GM21515 (cell line): ENCODE data around the gene SERAC1.

Experiments used
- ATAC-seq: cut with Tn5 transposase; IDR thresholded peaks from one replicate; pipeline ENCODE4 v1.9.1; 2021; ENCODE audit not compliant: unreplicated experiment

Gene SERAC1

DNA sequence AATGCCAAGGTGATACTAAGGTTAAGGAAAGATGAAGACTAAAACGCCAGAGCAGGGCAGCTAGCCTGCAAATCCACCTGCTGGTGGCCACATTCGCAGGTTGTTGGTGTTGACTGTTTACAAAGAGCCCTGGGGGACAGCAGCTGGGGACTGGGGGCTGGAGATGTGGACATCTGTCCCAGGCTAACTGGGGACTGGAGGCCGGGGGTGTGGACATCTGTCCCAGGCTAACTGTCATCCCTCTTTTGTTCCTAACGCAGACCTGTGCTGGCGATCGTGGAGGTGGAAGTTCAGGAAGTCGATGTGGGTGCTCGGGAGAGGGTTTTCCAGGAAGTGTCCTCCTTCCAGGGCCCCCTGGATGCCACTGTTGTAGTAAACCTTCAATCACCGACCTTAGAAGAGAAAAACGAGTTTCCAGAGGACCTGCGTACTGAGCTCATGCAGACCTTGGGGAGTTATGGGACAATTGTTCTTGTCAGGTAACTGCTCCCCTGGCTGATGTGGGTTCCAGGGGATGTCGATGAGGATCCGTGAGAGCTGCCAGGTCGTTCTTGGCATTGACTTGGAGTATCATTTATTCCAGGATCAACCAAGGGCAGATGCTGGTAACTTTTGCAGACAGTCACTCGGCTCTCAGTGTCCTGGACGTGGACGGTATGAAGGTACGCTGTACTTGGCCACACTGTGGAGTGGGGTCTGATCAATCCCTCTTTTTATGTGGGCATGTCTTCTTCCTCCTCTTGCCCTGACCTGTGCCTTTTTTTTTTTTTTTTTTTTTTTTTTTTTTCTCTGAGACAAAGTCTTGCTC lies 87.0 kb downstream of the SERAC1 start:
- ATAC-seq, result no peak

DNA sequence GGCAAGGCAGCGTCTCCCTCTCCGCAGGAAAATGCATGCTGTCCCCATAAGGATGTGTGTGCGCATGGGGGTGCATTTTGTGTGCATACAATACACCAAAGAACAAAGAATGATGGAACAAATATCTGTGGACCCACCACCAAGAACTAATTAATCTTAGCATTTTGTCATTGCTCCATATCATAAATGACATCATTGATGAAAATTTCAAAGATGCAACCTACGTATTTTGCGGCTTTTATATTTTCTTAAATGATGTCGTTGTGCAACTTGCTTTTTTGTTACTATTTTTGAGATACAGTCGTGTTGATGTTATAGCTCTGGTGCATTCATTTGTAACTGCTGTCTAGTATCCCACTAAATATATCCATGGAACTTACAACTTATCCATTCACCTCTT lies 89.7 kb downstream of the SERAC1 start:
- ATAC-seq, result no peak

DNA sequence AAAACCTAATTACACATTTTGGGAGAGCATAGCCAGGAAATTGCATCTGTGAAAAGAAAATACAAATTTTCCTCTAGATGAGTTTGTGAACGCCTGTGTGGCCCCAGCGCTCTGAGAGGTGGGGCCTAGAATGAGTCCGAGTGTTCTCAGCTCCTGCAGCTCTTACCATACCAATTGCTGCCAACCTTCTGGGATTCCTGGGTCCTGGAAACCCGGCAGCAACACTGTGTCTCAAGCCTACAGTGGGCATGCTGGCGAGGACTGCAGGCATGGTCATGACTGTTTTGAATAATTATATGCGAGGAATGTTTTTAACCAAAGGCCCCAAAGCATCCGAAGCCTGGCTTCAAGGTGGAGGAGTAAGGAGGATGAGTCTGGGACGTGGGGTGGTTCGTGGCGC lies 90.4 kb downstream of the SERAC1 start:
- ATAC-seq, result no peak

DNA sequence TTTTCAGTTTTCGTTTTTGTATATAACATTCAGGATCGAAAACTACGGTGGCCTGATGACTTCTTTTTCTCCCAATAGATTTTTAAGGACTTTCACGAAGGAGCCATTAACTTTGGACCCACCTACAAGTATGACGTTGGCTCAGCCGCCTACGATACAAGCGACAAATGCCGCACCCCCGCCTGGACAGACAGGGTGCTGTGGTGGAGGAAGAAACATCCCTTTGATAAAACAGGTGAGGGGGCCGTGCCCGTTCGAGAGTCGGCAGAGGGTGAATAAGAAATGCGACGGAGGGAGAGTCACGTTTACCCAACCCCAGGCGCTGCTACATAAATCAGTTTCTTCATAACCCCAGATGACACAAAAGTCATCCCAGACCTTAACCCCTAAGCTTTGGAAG lies 91.5 kb downstream of the SERAC1 start:
- no peak for ATAC-seq

DNA sequence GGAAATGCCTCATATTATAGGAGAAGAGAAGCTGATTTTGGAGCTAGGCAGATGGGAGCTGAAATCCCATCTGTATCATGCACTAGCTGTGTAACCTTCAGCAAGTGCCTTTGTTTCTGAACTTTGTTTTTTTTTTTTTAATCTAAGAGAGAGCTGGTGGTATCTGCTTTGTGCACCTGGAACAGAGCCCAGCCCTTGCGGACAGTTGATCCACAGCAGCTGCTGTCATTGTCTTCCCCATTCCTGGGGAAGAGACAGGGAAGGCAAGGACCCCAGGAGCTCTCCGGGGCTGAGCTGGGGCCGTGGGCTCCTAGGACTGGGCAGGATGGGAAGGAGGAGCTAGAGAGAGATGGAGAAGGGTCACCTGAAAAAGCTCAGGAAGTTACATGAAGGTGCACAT lies 94.3 kb downstream of the SERAC1 start:
- ATAC-seq, result no peak

DNA sequence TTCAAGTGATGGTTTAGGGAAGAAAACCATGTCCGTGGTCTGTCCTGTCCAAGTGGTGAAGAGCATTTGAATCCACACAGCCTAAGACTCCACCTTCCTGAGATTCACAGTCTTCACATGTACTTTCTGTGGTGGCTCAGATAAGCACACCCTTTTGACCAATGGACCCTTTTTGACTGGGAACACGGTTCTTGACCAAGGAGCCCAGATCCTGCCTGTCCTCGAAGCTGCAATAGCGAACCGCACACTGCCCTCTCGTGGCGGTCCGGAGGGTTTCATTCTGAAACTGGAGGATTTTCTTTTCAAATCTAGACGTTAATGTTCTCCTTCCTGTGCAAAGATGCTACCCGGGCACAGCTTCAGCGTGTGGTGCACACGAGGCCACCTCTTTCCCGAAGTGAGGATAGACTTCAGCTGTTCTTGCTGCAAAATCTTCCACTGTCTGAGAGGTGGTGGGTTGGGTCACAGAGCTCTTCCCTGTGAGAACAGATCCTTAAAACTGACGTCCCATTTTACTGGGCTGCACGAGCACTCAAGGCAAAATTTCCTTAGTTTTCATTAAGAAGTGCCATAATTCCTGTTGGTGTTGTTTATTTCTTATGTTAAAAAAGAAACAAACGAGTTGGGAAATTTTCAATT lies 95.9 kb downstream of the SERAC1 start:
- no peak for ATAC-seq

DNA sequence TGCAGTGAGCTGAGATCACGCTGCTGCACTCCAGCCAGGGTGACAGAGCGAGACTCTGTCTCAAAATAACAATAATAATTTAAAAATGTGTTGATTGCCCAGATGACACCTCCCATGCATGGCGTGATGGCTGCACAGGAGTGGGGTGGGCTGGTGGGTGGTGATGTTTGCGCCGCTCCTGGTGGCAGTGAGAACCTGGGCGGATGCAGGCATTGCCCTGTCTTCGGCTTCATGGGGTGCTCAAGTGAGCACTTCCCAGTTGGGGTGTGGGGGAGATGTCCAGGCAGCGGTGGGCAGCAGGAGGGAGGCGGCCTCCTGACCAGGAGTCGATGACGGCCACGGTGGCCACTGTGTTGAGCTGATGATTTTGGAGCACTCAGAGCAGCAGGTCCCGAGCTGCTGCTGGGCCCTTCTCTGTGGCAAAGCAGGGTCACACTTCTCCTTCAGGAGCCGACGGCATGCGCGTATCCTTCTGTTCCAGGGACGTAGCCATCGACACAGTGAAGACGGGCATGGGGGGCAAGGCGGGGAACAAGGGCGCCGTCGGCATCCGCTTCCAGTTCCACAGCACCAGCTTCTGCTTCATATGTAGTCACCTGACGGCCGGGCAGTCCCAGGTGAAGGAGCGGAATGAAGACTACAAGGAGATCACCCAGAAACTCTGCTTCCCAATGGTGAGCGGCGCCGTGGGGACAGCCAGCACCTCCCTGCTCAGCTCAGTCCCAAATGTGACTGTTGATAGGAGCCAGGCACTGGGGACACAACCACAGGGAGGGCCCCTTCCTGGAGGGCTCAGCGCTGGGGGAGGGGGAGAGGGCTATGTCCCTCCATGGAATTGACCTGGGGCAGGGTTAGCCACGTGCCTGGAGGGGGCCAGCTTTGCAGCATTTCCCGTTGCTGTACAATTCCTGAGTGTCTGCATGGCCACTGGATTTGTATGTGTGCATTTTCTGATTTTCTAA lies 96.7 kb downstream of the SERAC1 start:
- no peak for ATAC-seq

DNA sequence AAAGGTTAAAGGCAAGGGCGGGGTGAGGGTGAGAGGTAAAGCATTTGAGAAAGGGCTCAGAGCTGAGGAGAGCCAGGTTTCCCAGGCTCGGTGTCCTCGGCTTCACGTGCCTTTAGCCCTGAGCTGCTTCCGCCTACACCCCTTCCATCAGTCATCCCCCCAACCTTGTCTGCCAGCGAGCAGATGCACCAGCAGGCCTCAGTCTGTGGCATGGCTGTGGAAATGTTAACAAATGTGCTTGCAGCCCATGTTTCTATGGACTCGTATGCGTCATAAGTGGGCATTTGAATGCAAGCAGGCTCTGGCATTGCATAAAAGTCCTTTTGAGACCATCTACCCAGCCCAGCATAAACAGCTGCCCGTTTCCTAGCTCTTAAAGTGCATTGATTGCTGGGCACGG lies 97.5 kb downstream of the SERAC1 start:
- no peak for ATAC-seq

DNA sequence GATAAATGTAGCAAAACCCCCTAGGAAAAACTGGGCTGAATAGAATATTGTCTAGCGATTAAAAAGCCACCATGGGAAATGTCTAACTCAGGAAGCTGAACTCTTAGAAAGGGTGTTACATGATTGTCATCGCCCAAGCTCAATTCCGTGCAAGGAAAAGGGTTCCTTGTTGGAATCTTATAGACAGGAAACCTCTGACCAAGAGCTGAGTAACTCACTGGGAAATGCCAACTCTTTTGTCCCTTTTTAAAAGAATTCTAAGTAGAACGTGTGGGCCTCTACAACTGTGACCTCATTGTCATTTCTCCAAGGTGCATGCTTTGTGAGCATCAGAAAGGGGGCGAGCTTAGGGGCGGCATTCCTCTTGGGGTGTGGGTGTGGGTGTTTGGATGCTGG lies 98.3 kb downstream of the SERAC1 start:
- ATAC-seq, result no peak

DNA sequence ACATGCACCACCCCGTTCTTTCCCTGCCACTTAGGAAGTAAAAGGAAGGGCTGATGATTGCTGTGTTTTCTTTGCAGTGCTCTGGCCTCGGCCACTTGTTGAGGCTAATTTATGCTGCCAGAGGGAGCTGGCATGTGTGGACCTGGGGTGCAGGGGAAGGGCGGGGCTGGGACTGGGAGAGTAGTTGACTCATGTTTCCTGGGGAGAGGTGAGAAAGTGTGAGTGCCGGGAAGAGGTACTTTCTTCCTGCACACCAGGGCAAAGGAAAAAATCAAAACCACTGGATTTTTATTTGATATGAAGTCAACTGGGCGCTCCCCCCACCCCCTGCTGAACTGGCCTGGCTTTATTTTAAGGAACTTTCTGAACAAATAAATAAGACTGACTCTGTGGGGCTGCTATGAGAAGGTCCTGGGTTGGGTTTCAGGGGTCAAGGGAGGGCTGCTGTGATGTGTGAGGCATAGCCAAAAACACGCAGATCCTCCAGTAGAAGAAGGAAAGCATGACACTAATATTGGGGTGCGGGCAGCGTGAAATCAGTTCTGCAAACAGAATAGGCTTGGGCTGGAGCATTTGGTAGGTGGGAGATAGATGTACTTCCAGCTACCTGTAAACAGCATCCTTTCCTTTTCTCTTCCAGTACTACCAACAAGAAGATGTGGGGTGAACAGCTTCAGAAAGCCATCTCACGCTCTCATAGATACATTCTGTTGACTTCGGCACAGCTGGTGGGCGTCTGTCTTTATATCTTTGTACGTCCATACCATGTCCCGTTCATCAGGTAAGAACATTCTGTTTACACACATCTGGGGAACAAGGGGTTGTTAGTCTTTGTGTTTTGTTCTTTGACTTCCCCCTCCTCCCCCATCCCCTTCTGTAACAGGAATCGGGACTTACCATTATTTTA lies 98.9 kb downstream of the SERAC1 start:
- no peak for ATAC-seq

DNA sequence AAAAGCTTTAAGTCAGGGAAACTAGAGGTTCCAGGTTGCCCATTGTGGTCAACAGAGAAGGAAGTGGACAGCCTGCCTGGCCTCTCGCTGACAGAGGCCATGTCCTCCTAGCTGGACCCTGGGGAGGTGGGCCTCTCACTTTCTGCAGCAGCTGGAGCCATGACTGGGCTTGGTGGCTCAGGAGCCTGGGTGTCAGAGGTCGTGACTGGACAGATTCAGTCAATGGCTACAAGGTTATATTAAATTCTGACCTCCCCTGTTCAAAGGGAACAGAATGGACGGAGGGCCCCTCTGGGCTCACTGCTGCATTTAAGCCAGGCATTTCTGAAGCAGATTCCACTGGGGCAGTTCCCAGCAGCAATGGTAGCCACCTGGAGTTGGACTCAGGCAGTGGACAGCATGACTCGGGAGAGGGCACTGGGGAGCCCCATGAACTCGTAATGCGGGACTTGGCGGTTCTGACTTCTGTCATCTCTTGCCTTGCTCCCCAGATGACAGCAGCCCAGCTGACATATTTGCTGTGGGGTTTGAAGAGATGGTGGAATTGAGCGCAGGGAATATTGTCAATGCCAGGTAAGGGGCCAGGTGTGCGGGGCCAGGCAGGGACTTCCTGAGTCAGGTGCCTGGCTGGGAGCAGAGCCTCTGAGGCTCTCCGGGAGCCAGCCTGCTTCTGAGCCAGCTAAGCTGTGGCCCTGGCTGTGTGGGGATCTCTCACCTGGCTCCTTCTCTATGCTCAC lies 99.7 kb downstream of the SERAC1 start:
- ATAC-seq, result no peak

DNA sequence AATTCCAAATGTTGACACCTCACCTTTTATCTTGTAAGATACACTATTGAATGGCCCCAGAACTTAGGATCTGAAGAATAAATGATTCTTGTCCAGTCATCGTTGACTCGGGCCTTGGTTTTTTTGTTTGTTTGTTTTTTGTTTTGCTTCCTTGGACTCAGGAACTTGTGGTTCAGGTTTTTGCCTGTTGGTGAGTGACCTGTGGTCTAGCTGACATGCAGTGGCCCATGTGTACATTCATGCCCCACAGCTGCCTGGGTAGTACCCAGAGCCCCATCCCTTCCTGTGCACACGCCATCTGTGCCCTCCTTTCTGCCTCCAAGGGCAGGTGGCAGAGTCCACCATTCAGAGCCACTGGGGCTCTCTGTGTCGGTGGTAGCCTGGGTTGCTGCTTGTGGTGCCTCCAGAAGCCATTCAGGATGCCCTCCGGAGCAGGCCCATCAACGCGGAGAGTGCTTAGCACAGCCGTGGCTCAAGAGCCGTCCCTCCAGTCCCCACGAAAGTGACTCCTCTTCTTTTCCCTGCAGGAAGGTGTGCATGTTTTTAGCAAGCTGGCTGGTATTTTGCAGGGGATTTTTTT lies 100.5 kb downstream of the SERAC1 start:
- ATAC-seq, result no peak

DNA sequence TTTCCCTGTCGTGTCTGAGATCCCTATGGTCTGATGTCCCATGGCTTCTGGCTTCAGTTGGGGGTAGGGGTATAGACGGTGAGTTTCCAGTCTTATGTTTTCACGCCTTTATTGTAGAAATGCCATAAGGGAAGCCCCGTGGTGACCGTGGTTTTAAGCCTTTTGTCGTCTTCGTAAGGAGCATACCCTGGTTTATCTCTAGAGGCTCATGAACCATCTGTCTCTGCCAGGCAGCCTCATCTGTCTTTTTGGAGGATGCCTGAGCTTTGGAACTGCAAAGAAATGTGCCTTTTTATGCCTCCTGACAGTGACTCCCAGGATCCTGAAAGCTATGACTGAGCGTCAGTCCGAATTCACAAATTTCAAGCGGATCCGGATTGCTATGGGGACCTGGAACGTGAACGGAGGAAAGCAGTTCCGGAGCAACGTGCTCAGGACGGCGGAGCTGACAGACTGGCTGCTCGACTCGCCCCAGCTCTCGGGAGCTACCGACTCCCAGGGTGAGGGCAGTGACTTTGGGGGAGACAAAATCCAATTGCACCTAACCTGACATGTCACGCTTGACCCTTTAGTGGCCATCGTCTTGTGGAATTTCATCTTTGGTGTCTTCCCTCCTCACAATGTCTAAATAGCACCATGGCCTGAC lies 101.8 kb downstream of the SERAC1 start:
- no peak for ATAC-seq

DNA sequence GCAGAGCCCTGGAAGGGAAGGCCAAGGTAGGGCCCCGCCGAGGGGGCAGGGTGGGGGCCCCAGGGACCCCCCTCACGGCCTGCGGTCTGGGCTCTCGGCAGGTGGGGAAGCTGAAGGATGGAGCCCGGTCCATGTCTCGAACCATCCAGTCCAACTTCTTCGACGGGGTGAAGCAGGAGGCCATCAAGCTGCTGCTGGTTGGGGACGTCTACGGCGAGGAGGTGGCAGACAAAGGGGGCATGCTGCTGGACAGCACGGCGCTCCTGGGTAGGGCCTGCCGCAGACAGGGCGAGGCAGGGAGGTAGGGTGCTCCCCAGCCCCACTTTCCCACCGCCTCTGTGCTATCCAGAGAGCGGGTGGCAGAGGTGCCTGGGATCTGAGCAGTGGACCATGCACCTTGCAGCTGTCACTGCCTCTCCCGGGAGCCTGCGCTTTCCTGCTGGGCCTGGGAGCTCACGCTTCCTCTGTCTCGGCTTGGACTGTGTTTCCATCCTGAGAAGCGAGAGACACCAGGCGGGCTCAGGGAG lies 103.3 kb downstream of the SERAC1 start:
- ATAC-seq, result no peak

DNA sequence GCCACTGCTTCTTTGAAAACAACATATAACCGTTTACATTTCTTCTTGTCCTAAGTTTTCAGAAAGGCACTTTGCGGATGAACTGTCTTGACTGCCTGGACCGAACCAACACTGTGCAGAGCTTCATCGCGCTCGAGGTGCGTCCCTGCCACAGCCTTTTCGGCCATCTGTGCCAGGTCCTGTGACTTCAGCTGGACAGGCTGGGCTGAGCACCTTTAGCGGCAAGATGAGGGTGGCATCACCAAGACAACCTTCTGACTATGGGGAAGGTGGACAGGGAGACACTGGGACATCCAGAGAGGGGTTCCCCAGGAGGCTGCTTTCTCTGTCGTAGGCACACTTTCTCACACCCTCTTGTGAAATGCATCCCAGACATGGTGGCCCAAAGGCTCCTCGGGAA lies 104.3 kb downstream of the SERAC1 start:
- ATAC-seq, result no peak

DNA sequence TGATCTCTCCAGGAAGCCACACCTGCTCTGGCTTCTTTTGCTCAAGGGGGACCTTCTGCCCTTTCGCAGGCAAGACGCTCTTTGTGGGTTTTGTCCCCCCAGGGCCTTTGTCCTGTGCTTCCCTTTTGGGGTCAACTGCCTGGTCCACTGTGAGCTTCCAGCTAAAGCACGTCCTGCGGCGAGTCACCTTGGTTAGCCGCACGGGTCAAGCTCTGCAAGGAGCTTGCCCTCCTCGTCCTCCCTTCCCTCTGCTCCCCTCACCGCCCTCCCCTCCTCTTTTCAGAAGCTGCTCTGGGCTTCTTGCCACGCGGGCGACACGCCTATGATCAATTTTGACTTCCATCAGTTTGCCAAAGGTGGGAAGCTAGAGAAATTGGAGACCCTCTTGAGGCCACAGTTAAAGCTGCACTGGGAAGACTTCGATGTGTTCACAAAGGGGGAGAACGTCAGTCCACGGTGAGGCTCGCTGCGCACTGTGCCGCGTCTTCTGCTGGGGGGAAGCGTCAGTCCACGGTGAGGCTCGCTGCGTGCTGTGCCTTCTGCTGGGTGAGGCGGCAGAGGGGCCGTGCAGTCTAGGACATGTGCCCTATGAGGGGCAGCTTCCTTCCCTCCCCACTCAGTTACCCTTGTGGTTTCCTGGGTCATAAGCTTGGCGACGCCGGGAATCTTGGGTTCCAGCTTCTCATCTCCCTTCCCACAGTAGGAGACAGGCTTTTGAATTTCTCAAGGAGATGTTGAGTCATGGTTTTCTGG lies 106.2 kb downstream of the SERAC1 start:
- no peak for ATAC-seq

DNA sequence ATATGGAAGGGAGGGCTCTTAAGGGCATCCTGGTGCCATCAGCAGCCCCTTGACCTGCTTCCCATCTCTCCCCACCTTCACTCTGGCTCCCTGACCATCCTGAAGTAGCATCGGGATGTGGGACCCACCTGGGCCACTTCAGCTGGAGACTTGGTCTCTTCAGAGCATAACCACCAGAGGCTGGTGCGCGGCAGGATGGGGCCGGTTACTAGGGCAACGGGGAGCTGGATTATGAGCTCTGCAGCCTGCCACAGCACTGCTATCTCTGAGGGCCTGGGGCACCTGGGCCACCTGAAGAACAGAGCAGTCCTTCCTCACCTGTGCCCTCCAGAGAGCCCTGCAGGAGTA lies 106.7 kb downstream of the SERAC1 start:
- no peak for ATAC-seq
